ENCODE data around the gene GABBR2.

The GABBR2 gene

GRCh38 chr9:98707166-98708102 lies 1.3 kb downstream of the GABBR2 start:
- peak; percentile 17 for DNase-seq (ENCODE audit: low spot score)
- Mint-ChIP-seq H3K4me1 (ENCODE audit: low read depth) (peaks cover 1% of the 10 kb centered on the region), H3K4me3 (no peak overlapping the region), H3K9me3 (no peaks in the 10 kb centered on the region), H3K27me3 (ENCODE audit: low read depth) (peaks cover 65% of the 10 kb centered on the region), H3K27ac (no peak overlapping the region), H3K36me3 (ENCODE audit: low read depth) (no peaks in the 10 kb centered on the region)

GRCh38 chr9:98706651-98707165 lies 2.0 kb downstream of the GABBR2 start:
- Mint-ChIP-seq H3K4me3 (no peak overlapping the region), H3K36me3 (ENCODE audit: low read depth) (no peaks in the 10 kb centered on the region), H3K9me3 (no peaks in the 10 kb centered on the region), H3K4me1 (ENCODE audit: low read depth) (peaks cover 1% of the 10 kb centered on the region), H3K27ac (no peak overlapping the region), H3K27me3 (ENCODE audit: low read depth) (peaks cover 61% of the 10 kb centered on the region)
- DNase-seq (ENCODE audit: low spot score), result no peak

GRCh38 chr9:98702835-98703380 lies 5.8 kb downstream of the GABBR2 start:
- Mint-ChIP-seq H3K36me3 (ENCODE audit: low read depth) (no peaks in the 10 kb centered on the region), H3K4me3 (no peak overlapping the region), H3K27ac (no peak overlapping the region), H3K9me3 (no peaks in the 10 kb centered on the region), H3K27me3 (ENCODE audit: low read depth) (peaks cover 41% of the 10 kb centered on the region), H3K4me1 (ENCODE audit: low read depth) (peaks cover 1% of the 10 kb centered on the region)
- no peak for DNase-seq (ENCODE audit: low spot score)

GRCh38 chr9:98702340-98702739 lies 6.4 kb downstream of the GABBR2 start:
- Mint-ChIP-seq H3K27me3 (ENCODE audit: low read depth) (peaks cover 39% of the 10 kb centered on the region), H3K36me3 (ENCODE audit: low read depth) (no peaks in the 10 kb centered on the region), H3K9me3 (no peaks in the 10 kb centered on the region), H3K4me1 (ENCODE audit: low read depth) (peaks cover 1% of the 10 kb centered on the region), H3K27ac (no peak overlapping the region), H3K4me3 (no peak overlapping the region)
- no peak for DNase-seq (ENCODE audit: low spot score)

- no peaks in the 10 kb centered on the region for H3K9me3 Mint-ChIP-seq
- H3K4me1 Mint-ChIP-seq (ENCODE audit: low read depth), result no peaks in the 10 kb centered on the region
- H3K4me3 Mint-ChIP-seq, result no peak overlapping the region
- peaks cover 31% of the 10 kb centered on the region for H3K27me3 Mint-ChIP-seq (ENCODE audit: low read depth)
- no peaks in the 10 kb centered on the region for H3K36me3 Mint-ChIP-seq (ENCODE audit: low read depth)
- DNase-seq (ENCODE audit: low spot score), result no peak
- no peak overlapping the region for H3K27ac Mint-ChIP-seq
Measured at GRCh38 chr9:98701576-98701975, 7.2 kb downstream of the GABBR2 start.

GRCh38 chr9:98700801-98701200 lies 7.9 kb downstream of the GABBR2 start:
- Mint-ChIP-seq H3K36me3 (ENCODE audit: low read depth) (no peaks in the 10 kb centered on the region), H3K9me3 (no peaks in the 10 kb centered on the region), H3K27ac (no peak overlapping the region), H3K27me3 (ENCODE audit: low read depth) (peaks cover 24% of the 10 kb centered on the region), H3K4me1 (ENCODE audit: low read depth) (no peaks in the 10 kb centered on the region), H3K4me3 (no peak overlapping the region)
- DNase-seq (ENCODE audit: low spot score), result no peak

- H3K4me3 Mint-ChIP-seq, result no peak overlapping the region
- peaks cover 11% of the 10 kb centered on the region for H3K27me3 Mint-ChIP-seq (ENCODE audit: low read depth)
- no peak for DNase-seq (ENCODE audit: low spot score)
- no peak overlapping the region for H3K27ac Mint-ChIP-seq
- no peaks in the 10 kb centered on the region for H3K36me3 Mint-ChIP-seq (ENCODE audit: low read depth)
- H3K9me3 Mint-ChIP-seq, result no peaks in the 10 kb centered on the region
- no peaks in the 10 kb centered on the region for H3K4me1 Mint-ChIP-seq (ENCODE audit: low read depth)
Measured at GRCh38 chr9:98698856-98699255, 9.9 kb downstream of the GABBR2 start.

- Mint-ChIP-seq H3K36me3 (ENCODE audit: low read depth) (no peaks in the 10 kb centered on the region), H3K27me3 (ENCODE audit: low read depth) (peaks cover 4% of the 10 kb centered on the region), H3K27ac (no peak overlapping the region)
Measured at GRCh38 chr9:98694943-98695342, 13.8 kb downstream of the GABBR2 start.

GRCh38 chr9:98692392-98692791 lies 16.3 kb downstream of the GABBR2 start:
- H3K4me3 Mint-ChIP-seq, result no peak overlapping the region
- H3K9me3 Mint-ChIP-seq, result no peaks in the 10 kb centered on the region
- H3K27me3 Mint-ChIP-seq (ENCODE audit: low read depth), result peaks cover 2% of the 10 kb centered on the region
- no peaks in the 10 kb centered on the region for H3K4me1 Mint-ChIP-seq (ENCODE audit: low read depth)
- H3K27ac Mint-ChIP-seq, result no peak overlapping the region
- no peaks in the 10 kb centered on the region for H3K36me3 Mint-ChIP-seq (ENCODE audit: low read depth)
- DNase-seq (ENCODE audit: low spot score), result no peak

More at GRCh38 chr9:98694943-98695342, 13.8 kb downstream of the GABBR2 start:
- DNase-seq (ENCODE audit: low spot score), result no peak
- H3K9me3 Mint-ChIP-seq, result no peaks in the 10 kb centered on the region
- H3K4me1 Mint-ChIP-seq (ENCODE audit: low read depth), result no peaks in the 10 kb centered on the region
- no peak overlapping the region for H3K4me3 Mint-ChIP-seq

GRCh38 chr9:98691890-98692289 lies 16.8 kb downstream of the GABBR2 start:
- Mint-ChIP-seq H3K27me3 (ENCODE audit: low read depth) (peaks cover 2% of the 10 kb centered on the region), H3K4me1 (ENCODE audit: low read depth) (no peaks in the 10 kb centered on the region), H3K36me3 (ENCODE audit: low read depth) (no peaks in the 10 kb centered on the region), H3K9me3 (no peaks in the 10 kb centered on the region), H3K27ac (no peak overlapping the region), H3K4me3 (no peak overlapping the region)
- DNase-seq (ENCODE audit: low spot score), result no peak

GRCh38 chr9:98690686-98691085 lies 18.0 kb downstream of the GABBR2 start:
- Mint-ChIP-seq H3K27ac (no peak overlapping the region), H3K4me3 (no peak overlapping the region)

GRCh38 chr9:98688710-98689495 lies 19.8 kb downstream of the GABBR2 start:
- Mint-ChIP-seq H3K27ac (no peak overlapping the region), H3K27me3 (ENCODE audit: low read depth) (peaks cover 2% of the 10 kb centered on the region), H3K4me1 (ENCODE audit: low read depth) (no peaks in the 10 kb centered on the region), H3K36me3 (ENCODE audit: low read depth) (no peaks in the 10 kb centered on the region), H3K4me3 (no peak overlapping the region), H3K9me3 (no peaks in the 10 kb centered on the region)
- no peak for DNase-seq (ENCODE audit: low spot score)

More at GRCh38 chr9:98690686-98691085, 18.0 kb downstream of the GABBR2 start:
- Mint-ChIP-seq H3K27me3 (ENCODE audit: low read depth) (peaks cover 2% of the 10 kb centered on the region), H3K36me3 (ENCODE audit: low read depth) (no peaks in the 10 kb centered on the region), H3K4me1 (ENCODE audit: low read depth) (no peaks in the 10 kb centered on the region), H3K9me3 (no peaks in the 10 kb centered on the region)
- DNase-seq (ENCODE audit: low spot score), result no peak

- H3K9me3 Mint-ChIP-seq, result no peaks in the 10 kb centered on the region
- H3K4me3 Mint-ChIP-seq, result no peak overlapping the region
- DNase-seq (ENCODE audit: low spot score), result no peak
- no peaks in the 10 kb centered on the region for H3K4me1 Mint-ChIP-seq (ENCODE audit: low read depth)
- H3K27me3 Mint-ChIP-seq (ENCODE audit: low read depth), result peaks cover 2% of the 10 kb centered on the region
- H3K27ac Mint-ChIP-seq, result no peak overlapping the region
- no peaks in the 10 kb centered on the region for H3K36me3 Mint-ChIP-seq (ENCODE audit: low read depth)
Measured at GRCh38 chr9:98687911-98688310, 20.8 kb downstream of the GABBR2 start.
